GM18909 (cell line): ENCODE data around the gene TMEM145.

Experiments
- ATAC-seq: cut with Tn5 transposase; IDR thresholded peaks from one replicate; pipeline ENCODE4 v1.9.1; 2021; ENCODE audit warnings: mild to moderate bottlenecking; ENCODE audit not compliant: unreplicated experiment, poor library complexity

TMEM145 gene

DNA sequence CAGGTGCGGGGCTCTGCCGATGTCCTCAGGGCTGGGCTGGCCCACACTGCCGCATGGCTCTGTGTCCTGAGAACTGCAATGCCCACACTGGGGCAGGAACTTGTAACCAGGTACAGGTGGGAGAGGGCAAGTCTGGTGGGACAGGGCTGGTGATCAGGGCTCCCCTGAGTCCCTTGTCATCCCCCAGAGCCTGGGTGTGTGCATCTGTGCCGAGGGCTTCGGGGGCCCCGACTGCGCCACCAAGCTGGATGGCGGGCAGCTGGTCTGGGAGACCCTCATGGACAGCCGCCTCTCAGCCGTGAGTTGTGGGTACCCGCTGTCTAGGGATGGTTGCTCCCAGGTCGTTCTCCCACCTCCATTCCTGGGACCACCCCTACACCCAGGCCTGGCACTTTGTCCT lies 42.8 kb downstream of the TMEM145 start:
- no peak for ATAC-seq

DNA sequence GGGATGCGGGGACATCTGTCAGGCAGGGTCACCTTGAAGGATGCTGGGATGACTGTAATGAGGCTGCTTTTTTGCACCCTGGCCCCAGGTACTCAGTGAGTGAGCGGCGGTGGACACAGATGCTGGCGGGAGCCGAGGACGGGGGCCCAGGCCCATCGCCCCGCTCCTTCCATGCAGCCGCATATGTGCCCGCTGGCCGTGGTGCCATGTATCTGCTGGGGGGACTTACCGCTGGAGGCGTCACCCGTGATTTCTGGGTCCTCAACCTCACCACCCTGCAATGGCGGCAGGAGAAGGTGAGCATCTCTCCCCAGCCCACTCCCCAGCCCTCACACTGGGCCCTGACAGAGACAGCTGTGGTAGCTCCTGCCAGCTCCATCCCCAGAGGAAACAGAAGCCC lies 43.6 kb downstream of the TMEM145 start:
- no peak for ATAC-seq

- no peak for ATAC-seq
These were observed 44.2 kb downstream of the TMEM145 start for GRCh38 chr19:42357290-42357689.

DNA sequence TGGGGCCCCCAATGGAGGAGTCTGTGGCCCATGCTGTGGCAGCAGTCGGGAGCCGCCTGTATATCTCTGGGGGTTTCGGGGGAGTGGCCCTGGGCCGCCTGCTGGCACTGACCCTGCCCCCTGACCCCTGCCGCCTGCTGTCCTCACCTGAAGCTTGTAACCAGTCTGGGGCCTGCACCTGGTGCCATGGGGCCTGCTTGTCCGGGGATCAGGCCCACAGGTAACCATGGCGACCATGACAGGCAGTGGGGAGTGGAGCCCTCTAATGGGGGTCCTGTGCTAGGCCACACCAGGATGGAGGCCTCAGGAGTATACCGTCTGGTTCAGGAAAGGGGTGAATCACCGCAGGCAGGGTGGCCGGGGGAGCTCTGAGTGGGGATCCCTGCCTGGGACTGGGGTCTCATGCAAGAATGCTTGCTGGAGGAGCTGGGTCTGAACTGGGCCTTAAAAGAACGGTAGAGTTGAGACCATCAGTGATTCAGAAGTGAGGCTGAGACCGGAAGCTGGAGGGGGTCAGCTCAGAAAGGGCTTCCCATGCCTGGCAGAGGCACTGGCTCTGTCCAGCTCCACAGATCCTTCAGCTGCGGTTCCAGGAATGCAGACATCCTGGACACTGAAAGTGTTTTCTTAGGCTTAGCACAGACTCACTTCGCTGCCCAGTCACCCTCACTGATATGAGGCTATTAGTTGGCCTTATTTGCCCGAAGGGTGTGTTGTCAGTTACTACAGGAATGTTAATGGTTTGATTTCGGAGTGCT lies 47.9 kb downstream of the TMEM145 start:
- no peak for ATAC-seq

DNA sequence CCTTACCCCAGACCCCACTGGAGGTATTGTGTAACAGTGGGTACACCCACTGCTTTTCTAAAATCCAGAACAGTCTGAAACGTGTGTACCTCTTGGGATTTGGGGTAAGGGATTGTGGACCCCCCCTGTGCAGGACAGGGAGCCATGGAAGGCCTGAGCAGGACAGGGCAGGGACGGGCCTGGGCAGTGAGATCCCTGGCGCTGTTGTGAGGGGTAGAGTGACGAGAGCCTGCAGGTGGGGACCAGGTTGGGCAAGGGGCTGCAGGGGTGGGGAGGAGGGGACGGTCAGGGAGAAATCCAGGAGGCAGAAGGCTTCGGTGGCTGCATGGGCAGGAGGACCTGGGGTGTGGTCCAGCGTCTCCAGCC lies 48.4 kb downstream of the TMEM145 start:
- no peak for ATAC-seq

DNA sequence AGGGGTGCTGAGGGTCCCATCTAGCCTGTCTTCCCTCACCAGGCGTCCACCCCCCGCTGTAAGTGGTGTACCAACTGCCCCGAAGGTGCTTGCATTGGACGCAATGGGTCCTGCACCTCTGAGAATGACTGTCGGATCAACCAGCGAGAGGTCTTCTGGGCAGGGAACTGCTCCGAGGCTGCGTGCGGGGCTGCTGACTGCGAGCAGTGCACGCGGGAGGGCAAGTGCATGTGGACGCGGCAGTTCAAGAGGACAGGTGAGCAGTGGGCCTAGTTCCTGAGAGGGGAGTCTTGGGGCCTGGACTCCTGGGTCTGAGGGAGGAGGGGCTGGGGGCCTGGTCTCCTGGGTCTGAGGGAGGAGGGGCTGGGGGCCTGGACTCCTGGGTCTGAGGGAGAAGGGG lies 49.2 kb downstream of the TMEM145 start:
- no peak for ATAC-seq

GRCh38 chr19:42362891-42363440 lies 49.9 kb downstream of the TMEM145 start:
- ATAC-seq, result no peak

GRCh38 chr19:42363614-42364346 lies 50.7 kb downstream of the TMEM145 start:
- no peak for ATAC-seq

GRCh38 chr19:42366673-42367072 lies 53.6 kb downstream of the TMEM145 start:
- no peak for ATAC-seq

DNA sequence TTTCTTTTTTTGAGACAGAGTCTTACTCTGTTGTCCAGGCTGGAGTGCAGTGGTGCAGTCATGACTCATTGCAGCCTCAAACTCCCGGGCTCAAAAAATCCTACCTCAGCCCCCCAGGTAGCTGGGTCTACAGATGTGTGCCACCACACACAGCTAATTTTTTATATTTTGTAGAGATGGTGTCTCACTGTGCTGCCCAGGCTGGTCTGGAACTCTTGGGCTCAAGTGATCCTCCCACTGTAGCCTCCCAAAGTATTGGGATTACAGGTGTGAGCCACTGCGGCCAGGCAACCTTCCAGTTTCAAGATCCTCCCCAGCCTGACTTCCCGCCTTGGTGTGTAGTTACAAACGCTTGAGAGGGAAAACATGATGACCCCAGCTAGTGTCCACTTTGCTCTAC lies 54.8 kb downstream of the TMEM145 start:
- no peak for ATAC-seq

DNA sequence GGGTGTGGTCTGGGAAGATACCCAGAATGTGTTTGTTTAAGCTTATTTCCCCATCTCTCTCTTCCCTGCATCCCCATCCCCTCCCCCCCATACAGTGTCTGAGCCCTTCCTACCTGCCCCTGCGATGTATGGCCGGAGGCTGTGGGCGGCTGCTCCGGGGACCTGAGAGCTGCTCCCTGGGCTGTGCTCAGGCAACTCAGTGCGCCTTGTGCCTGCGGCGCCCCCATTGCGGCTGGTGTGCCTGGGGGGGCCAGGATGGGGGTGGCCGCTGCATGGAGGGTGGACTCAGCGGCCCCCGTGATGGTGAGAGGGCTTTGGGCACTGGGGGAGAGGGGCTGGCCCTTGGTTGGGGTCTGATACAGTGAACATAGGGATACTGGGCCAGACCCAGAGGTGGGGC lies 55.3 kb downstream of the TMEM145 start:
- ATAC-seq, result no peak

DNA sequence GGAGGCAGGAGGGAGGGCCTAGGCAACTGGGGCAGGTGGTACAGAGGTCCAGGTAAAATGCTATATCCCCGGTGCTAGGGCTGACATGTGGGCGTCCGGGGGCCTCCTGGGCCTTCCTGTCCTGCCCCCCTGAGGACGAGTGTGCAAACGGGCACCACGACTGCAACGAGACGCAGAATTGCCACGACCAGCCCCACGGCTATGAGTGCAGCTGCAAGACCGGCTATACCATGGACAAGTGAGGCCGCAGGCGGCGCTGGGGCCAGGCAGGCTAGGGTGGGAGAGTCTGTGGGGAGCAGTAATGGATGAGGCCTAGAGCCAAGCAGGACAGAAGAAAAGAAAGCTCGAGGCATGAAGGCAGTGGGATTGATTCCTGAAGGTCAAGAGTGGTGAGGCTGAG lies 55.7 kb downstream of the TMEM145 start:
- ATAC-seq, result no peak

DNA sequence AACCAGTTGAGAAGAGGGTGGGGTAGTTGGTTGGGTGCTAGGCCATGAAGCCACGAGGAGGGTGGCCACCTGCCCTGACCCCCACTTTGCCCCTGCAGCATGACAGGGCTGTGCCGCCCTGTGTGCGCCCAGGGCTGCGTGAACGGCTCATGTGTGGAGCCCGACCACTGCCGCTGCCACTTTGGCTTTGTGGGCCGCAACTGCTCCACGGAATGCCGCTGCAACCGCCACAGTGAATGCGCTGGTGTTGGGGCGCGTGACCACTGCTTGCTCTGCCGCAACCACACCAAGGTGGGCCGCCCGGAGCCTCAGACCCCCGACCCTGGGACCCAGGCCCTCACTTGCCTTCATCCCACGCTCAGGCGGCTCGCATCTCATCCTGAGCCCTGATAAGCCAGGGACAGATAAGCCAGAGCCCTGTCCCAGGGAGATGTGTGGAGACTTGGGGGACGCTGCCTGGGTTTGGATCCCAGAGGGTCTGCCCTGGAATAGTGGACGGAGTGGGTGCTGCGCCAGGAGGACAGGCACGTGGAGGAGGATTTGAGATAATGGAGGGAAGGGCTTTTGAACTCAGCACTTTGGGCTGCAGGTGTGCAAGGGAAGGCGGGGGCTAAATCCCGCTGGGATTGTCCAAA lies 56.4 kb downstream of the TMEM145 start:
- ATAC-seq, result no peak

DNA sequence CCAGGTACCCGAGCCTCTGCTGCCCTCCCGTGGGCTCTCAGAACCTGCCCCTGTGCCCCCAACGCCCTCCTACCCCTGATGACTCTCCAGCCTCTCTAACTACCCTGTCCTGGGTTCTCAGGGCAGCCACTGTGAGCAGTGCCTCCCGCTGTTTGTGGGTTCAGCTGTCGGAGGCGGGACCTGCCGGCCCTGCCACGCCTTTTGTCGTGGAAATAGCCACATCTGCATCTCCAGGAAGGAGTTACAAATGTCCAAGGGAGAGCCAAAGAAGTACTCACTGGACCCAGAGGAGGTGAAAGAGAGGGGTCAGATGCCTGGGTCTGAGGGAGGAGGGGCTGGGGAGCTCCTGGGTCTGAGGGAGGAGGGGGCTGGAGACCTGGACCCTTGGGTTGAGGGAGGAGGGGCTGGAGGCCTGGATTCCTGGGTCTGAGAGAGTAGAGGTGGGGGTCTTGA lies 57.0 kb downstream of the TMEM145 start:
- ATAC-seq, result no peak

- no peak for ATAC-seq
These were observed 57.6 kb downstream of the TMEM145 start for GRCh38 chr19:42370626-42371175.
